HL-60 (cell line): Measurements from ENCODE around the gene OR2A12.

Source experiments
- DNase-seq, 2 experiments: peaks; one replicate each; pipeline ENCODE4 v3.0.0-alpha.2; 2010 to 2020; ENCODE audit warnings: low read depth in 1 of 2, low spot score in 1 of 2
- H3K27ac ChIP-seq: fragments of 250-450 bp; sonication (Bioruptor Pico); replicated peaks from 2 replicates; pipeline ENCODE4 v1.5.1; 2020; ENCODE audit warnings: mild to moderate bottlenecking, moderate library complexity
- H3K27me3 ChIP-seq: fragments of 250-450 bp; sonication (Bioruptor Pico); 2 replicates; pipeline ENCODE4 v1.5.1; 2021; ENCODE audit warnings: mild to moderate bottlenecking, moderate library complexity; ENCODE audit not compliant: insufficient read depth, poor library complexity, severe bottlenecking
- H3K4me3 ChIP-seq: replicated peaks from 2 replicates; pipeline ENCODE4 v1.5.1; 2011; ENCODE audit warnings: mild to moderate bottlenecking, control low read depth, low read length; ENCODE audit not compliant: insufficient read depth
- GABPA ChIP-seq: IDR thresholded peaks from 2 replicates; pipeline ENCODE4 v1.6.1; 2012; ENCODE audit warnings: low read depth
- POLR2AphosphoS5 ChIP-seq: IDR thresholded peaks from 2 replicates; pipeline ENCODE4 v1.6.1; 2012; ENCODE audit warnings: low read depth
- SPI1 ChIP-seq: IDR thresholded peaks from 2 replicates; pipeline ENCODE4 v1.6.1; 2012; ENCODE audit warnings: low read depth, mild to moderate bottlenecking, borderline replicate concordance
- long read RNA-seq: library from polyadenylated mRNA; unstranded; transcript quantifications from one replicate; pipeline ENCODE4 v2.0.0, GENCODE V29; 2020
- TF ChIP-seq, protein P1 (sequence below): IDR thresholded peaks from 2 replicates; pipeline ENCODE4 v1.6.1; 2012; ENCODE audit warnings: low read depth; ENCODE audit not compliant: insufficient replicate concordance
- TF ChIP-seq, protein P2 (sequence below): IDR thresholded peaks from one replicate; pipeline ENCODE4 v1.5.1; 2011; ENCODE audit warnings: low read length, control low read depth, inconsistent platforms; ENCODE audit not compliant: insufficient read depth

OR2A12 gene, protein sequence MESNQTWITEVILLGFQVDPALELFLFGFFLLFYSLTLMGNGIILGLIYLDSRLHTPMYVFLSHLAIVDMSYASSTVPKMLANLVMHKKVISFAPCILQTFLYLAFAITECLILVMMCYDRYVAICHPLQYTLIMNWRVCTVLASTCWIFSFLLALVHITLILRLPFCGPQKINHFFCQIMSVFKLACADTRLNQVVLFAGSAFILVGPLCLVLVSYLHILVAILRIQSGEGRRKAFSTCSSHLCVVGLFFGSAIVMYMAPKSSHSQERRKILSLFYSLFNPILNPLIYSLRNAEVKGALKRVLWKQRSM
- long read RNA-seq = 0 reads

DNA sequence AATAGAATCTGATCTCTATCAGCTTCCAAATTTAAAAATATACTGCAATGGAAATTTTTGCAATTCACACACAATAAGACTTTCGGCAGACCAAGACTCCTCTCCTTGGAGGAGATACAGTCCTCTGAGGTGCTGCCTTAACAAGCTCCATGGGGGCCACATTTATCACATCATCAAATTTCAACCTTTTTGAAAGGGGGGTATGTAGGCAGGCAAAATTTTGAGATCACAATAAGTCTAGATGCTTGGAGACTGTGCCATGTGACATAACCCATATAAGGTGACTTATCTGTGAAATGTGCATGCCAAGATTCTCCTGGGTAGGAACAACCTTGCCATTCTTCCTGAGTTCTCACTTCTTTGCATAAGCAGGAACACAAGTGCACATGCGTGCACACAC, at the start of gene OR2A12:
Gene OR2A12 (plus strand): TSS at position 301 of the 400 bp plus-strand sequence. CDS start 8,830 bp downstream, outside the sequence.
- Histone ChIP-seq H3K4me3 (no peak within 1 kb of the TSS), H3K27me3 (no peaks in the 10 kb centered on the region), H3K27ac (no peak within 1 kb of the TSS)
- DNase-seq = no peak
- TF ChIP-seq, protein P1, sequence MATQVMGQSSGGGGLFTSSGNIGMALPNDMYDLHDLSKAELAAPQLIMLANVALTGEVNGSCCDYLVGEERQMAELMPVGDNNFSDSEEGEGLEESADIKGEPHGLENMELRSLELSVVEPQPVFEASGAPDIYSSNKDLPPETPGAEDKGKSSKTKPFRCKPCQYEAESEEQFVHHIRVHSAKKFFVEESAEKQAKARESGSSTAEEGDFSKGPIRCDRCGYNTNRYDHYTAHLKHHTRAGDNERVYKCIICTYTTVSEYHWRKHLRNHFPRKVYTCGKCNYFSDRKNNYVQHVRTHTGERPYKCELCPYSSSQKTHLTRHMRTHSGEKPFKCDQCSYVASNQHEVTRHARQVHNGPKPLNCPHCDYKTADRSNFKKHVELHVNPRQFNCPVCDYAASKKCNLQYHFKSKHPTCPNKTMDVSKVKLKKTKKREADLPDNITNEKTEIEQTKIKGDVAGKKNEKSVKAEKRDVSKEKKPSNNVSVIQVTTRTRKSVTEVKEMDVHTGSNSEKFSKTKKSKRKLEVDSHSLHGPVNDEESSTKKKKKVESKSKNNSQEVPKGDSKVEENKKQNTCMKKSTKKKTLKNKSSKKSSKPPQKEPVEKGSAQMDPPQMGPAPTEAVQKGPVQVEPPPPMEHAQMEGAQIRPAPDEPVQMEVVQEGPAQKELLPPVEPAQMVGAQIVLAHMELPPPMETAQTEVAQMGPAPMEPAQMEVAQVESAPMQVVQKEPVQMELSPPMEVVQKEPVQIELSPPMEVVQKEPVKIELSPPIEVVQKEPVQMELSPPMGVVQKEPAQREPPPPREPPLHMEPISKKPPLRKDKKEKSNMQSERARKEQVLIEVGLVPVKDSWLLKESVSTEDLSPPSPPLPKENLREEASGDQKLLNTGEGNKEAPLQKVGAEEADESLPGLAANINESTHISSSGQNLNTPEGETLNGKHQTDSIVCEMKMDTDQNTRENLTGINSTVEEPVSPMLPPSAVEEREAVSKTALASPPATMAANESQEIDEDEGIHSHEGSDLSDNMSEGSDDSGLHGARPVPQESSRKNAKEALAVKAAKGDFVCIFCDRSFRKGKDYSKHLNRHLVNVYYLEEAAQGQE = no peak
- TF ChIP-seq, protein P2, sequence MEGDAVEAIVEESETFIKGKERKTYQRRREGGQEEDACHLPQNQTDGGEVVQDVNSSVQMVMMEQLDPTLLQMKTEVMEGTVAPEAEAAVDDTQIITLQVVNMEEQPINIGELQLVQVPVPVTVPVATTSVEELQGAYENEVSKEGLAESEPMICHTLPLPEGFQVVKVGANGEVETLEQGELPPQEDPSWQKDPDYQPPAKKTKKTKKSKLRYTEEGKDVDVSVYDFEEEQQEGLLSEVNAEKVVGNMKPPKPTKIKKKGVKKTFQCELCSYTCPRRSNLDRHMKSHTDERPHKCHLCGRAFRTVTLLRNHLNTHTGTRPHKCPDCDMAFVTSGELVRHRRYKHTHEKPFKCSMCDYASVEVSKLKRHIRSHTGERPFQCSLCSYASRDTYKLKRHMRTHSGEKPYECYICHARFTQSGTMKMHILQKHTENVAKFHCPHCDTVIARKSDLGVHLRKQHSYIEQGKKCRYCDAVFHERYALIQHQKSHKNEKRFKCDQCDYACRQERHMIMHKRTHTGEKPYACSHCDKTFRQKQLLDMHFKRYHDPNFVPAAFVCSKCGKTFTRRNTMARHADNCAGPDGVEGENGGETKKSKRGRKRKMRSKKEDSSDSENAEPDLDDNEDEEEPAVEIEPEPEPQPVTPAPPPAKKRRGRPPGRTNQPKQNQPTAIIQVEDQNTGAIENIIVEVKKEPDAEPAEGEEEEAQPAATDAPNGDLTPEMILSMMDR = no peak
- no peak for TF ChIP-seq SPI1
- no peak for TF ChIP-seq GABPA
- no peak for TF ChIP-seq POLR2AphosphoS5

DNA sequence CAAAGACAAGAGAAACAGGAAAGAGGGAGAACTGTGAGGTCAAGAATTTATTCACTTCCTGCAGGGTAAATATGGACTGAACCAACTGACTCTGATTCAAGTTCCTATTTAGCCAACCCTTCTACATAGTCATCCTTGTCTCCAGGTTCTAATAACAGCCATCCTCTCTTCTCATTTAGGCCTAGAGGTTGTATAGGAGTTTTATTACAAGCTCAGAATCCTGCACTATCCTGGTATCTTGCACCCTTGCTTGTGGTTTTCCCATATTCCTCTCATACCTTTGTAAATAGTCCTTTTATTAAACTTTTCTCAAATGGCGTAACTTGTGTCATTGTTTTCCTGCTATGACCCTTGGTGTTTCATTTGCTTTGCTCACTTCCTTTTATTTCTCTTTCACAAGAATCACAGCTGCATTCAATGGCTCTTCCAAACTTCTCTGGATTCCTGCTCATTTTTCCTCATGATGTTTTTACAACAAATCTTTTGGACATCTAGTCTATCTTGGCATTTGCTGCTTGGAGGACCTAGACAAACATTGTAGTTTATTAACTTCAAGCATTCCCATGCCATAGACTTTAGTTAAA, 49.7 kb upstream of the OR2A12 start:
- TF ChIP-seq, protein P2 = no peak
- no peak for TF ChIP-seq GABPA
- TF ChIP-seq SPI1 = no peak
- no peak for TF ChIP-seq POLR2AphosphoS5
- TF ChIP-seq, protein P1 = no peak
- Histone ChIP-seq H3K4me3 (no peak overlapping the region), H3K27me3 (no peaks in the 10 kb centered on the region), H3K27ac (no peak overlapping the region)
- DNase-seq = no peak

DNA sequence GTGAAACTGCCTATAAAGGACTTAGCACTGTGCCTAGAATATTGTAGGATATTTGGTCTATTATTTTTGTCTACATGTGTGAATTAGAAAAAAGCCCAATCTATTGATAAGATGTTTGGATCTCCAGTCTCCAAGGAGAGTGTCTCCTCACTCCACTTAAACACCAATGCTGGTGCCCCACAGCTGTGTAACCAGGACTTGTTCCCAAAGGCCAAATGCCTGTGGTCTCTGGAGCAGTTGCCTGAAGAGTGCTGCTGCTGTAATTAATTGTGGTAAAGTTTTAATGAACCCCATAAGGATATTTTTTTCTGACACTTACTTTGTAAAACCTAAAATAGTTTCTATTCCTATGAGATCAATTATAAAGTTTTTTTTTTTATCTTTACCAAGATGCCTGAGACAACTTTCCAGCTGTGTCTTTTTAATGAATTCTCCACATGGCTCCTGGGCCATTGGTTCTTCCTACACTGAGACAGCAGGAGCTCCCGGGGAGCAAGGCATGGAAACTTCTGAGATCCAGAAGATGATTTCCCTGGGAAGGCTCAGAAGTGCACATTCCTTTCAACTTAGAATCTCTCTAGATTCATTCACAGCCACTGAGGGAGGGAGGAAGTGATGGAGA, 48.6 kb upstream of the OR2A12 start:
- no peaks in the 10 kb centered on the region for H3K27me3 ChIP-seq
- TF ChIP-seq, protein P2 = no peak
- TF ChIP-seq SPI1 = no peak
- TF ChIP-seq GABPA = no peak
- no peak for TF ChIP-seq POLR2AphosphoS5
- TF ChIP-seq, protein P1 = no peak
- H3K27ac ChIP-seq = no peak overlapping the region
- H3K4me3 ChIP-seq = no peak overlapping the region
- no peak for DNase-seq
